ENCODE data around the gene NRCAM.
"Not testable (repeated sequence)": the region's sequence is repeated elsewhere in the genome, so short reads cannot be mapped to it uniquely, and the experiment has no call there.

The NRCAM gene

DNA sequence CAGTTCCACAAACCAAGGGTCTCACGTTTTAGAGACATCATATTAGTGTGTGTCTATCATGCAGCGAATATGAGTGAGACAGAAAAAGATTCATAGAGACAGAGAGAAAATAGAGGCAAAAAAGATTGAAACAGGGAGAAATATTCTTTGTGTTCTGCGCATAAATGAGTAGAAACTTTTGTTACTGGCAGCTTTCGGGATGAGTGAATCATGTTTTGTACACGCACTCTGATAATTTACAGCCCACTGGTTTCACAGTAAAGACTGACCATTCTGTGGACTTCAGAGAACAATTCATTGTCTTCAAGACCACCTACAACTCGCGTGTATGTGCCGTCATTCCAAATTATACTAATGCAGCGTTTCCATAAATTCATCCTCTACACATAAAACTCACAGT, 60.2 kb downstream of the NRCAM start:
- no peak overlapping the region for H3K27ac ChIP-seq (ENCODE audit: low read depth, low read length)
- H3K27me3 ChIP-seq (ENCODE audit: low read length), result no peaks in the 10 kb centered on the region
- H3F3A ChIP-seq (ENCODE audit: insufficient read depth), result no peaks in the 10 kb centered on the region
- H3K9me3 ChIP-seq (ENCODE audit: insufficient read depth, low read length), result no peaks in the 10 kb centered on the region
- TF ChIP-seq EZH2phosphoT487 (conservative IDR thresholded peaks at IDR 0.05; ENCODE audit: low read length) (no peak), CTCF (IDR thresholded peaks at IDR 0.05; ENCODE audit: insufficient read depth, low read length, poor library complexity, severe bottlenecking) (no peak)
- no peaks in the 10 kb centered on the region for H3K9me2 ChIP-seq (replicated peaks; ENCODE audit: insufficient read depth, low read length)
- H3K4me2 ChIP-seq (ENCODE audit: low read depth, low read length, poor library complexity, severe bottlenecking), result no peak overlapping the region
- no peaks in the 10 kb centered on the region for H4K20me1 ChIP-seq (ENCODE audit: low read depth, low read length)
- no peak overlapping the region for H3K4me3 ChIP-seq (ENCODE audit: insufficient read depth, low read length, poor library complexity, severe bottlenecking)
- H3K36me3 ChIP-seq (ENCODE audit: low read length), result no peaks in the 10 kb centered on the region
- no peaks in the 10 kb centered on the region for H3K79me2 ChIP-seq (ENCODE audit: insufficient read depth, low read length)
- H3K9ac ChIP-seq (ENCODE audit: low read length), result no peak overlapping the region
- H2AFZ ChIP-seq (ENCODE audit: low read depth, low read length, severe bottlenecking), result no peak overlapping the region

- no peaks in the 10 kb centered on the region for H4K20me1 ChIP-seq (ENCODE audit: low read depth, low read length)
- H3K9ac ChIP-seq (ENCODE audit: low read length), result no peak overlapping the region
- TF ChIP-seq CTCF (IDR thresholded peaks at IDR 0.05; ENCODE audit: insufficient read depth, low read length, poor library complexity, severe bottlenecking) (no peak), EZH2phosphoT487 (conservative IDR thresholded peaks at IDR 0.05; ENCODE audit: low read length) (no peak)
- H2AFZ ChIP-seq (ENCODE audit: low read depth, low read length, severe bottlenecking), result no peak overlapping the region
- H3F3A ChIP-seq (ENCODE audit: insufficient read depth), result no peaks in the 10 kb centered on the region
- H3K79me2 ChIP-seq (ENCODE audit: insufficient read depth, low read length), result no peaks in the 10 kb centered on the region
- no peak overlapping the region for H3K27ac ChIP-seq (ENCODE audit: low read depth, low read length)
- no peaks in the 10 kb centered on the region for H3K9me3 ChIP-seq (ENCODE audit: insufficient read depth, low read length)
- no peaks in the 10 kb centered on the region for H3K9me2 ChIP-seq (replicated peaks; ENCODE audit: insufficient read depth, low read length)
- no peaks in the 10 kb centered on the region for H3K36me3 ChIP-seq (ENCODE audit: low read length)
- no peak overlapping the region for H3K4me2 ChIP-seq (ENCODE audit: low read depth, low read length, poor library complexity, severe bottlenecking)
- H3K27me3 ChIP-seq (ENCODE audit: low read length), result no peaks in the 10 kb centered on the region
- H3K4me3 ChIP-seq (ENCODE audit: insufficient read depth, low read length, poor library complexity, severe bottlenecking), result no peak overlapping the region
Observed at GRCh38 chr7:108395426-108395825, 60.8 kb downstream of the NRCAM start.

- H3K4me2 ChIP-seq (ENCODE audit: low read depth, low read length, poor library complexity, severe bottlenecking); H3K9me2 ChIP-seq (replicated peaks; ENCODE audit: insufficient read depth, low read length); H3K27me3 ChIP-seq (ENCODE audit: low read length); H3K9me3 ChIP-seq (ENCODE audit: insufficient read depth, low read length); H3K9ac ChIP-seq (ENCODE audit: low read length); H4K20me1 ChIP-seq (ENCODE audit: low read depth, low read length); H3K4me3 ChIP-seq (ENCODE audit: insufficient read depth, low read length, poor library complexity, severe bottlenecking); H3K27ac ChIP-seq (ENCODE audit: low read depth, low read length); H3K79me2 ChIP-seq (ENCODE audit: insufficient read depth, low read length); H2AFZ ChIP-seq (ENCODE audit: low read depth, low read length, severe bottlenecking); H3F3A ChIP-seq (ENCODE audit: insufficient read depth); H3K36me3 ChIP-seq (ENCODE audit: low read length): not testable (repeated sequence)
Observed at GRCh38 chr7:108393097-108393496, 63.1 kb downstream of the NRCAM start.

- not testable (repeated sequence) for H3K79me2 ChIP-seq (ENCODE audit: insufficient read depth, low read length); H2AFZ ChIP-seq (ENCODE audit: low read depth, low read length, severe bottlenecking); H3F3A ChIP-seq (ENCODE audit: insufficient read depth); H3K36me3 ChIP-seq (ENCODE audit: low read length); H3K9me2 ChIP-seq (replicated peaks; ENCODE audit: insufficient read depth, low read length); H3K9me3 ChIP-seq (ENCODE audit: insufficient read depth, low read length); H3K4me2 ChIP-seq (ENCODE audit: low read depth, low read length, poor library complexity, severe bottlenecking); H3K9ac ChIP-seq (ENCODE audit: low read length); H4K20me1 ChIP-seq (ENCODE audit: low read depth, low read length); H3K4me3 ChIP-seq (ENCODE audit: insufficient read depth, low read length, poor library complexity, severe bottlenecking); H3K27me3 ChIP-seq (ENCODE audit: low read length); H3K27ac ChIP-seq (ENCODE audit: low read depth, low read length)
Observed at GRCh38 chr7:108387686-108388085, 68.5 kb downstream of the NRCAM start.

Data from SU-DHL-6 (cell line).